ENCODE data around the gene GASK1A. TPM values are rescaled to one million over a fixed set of nuclear protein-coding genes. Genes with fewer than 3 reads are reported as not detected.
"Not testable (repeated sequence)": the region's sequence is repeated elsewhere in the genome, so short reads cannot be mapped to it uniquely, and the experiment has no call there.

Gene GASK1A
- total RNA-seq, 4 donors from 2014 or later = 2.6 to 9.5 (median 8.8) TPM

- intact Hi-C loops (cut with DNase I) = no loop called here
- H3K27ac ChIP-seq = no peak overlapping the region
- 84 to 100% methylated on average over 2 of the region's 2 CpGs for WGBS, 2 donors
- H3K9me3 ChIP-seq = no peaks in the 10 kb centered on the region
- no peaks in the 10 kb centered on the region for H3K36me3 ChIP-seq
- H3K27me3 ChIP-seq = no peaks in the 10 kb centered on the region
- no peak overlapping the region for H3K4me3 ChIP-seq (replicated peaks in 1 of 3)
- H3K4me1 ChIP-seq = no peaks in the 10 kb centered on the region
- DNase-seq = no peak
- TF ChIP-seq POLR2A (IDR thresholded peaks at IDR 0.05) (no peak), CTCF (IDR thresholded peaks at IDR 0.05) (no peak)
Observed at GRCh38 chr3:43043793-43044192, 64.7 kb downstream of the GASK1A start.

GRCh38 chr3:43045079-43045478 lies 66.0 kb downstream of the GASK1A start:
- intact Hi-C loops (cut with DNase I); H3K27ac ChIP-seq; H3K4me3 ChIP-seq (replicated peaks in 1 of 3); DNase-seq; H3K27me3 ChIP-seq; H3K9me3 ChIP-seq; H3K4me1 ChIP-seq; H3K36me3 ChIP-seq: not testable (repeated sequence)

- TF ChIP-seq POLR2A (IDR thresholded peaks at IDR 0.05) = no peak
- TF ChIP-seq CTCF (IDR thresholded peaks at IDR 0.05) = no peak
- Histone ChIP-seq H3K9me3 (no peaks in the 10 kb centered on the region), H3K36me3 (no peaks in the 10 kb centered on the region), H3K27me3 (no peaks in the 10 kb centered on the region), H3K4me1 (no peaks in the 10 kb centered on the region), H3K27ac (no peak overlapping the region), H3K4me3 (replicated peaks in 1 of 3) (no peak overlapping the region)
- intact Hi-C loops (cut with DNase I) = no loop called here
- no peak for DNase-seq
- WGBS, 2 donors = 33 to 57% methylated on average over 1 of the region's 1 CpG
Observed at GRCh38 chr3:43046583-43046982, 67.5 kb downstream of the GASK1A start.

GRCh38 chr3:43048470-43048869 lies 69.4 kb downstream of the GASK1A start:
- no peak for DNase-seq
- H3K27ac ChIP-seq = no peak overlapping the region
- TF ChIP-seq POLR2A (IDR thresholded peaks at IDR 0.05) (no peak), CTCF (IDR thresholded peaks at IDR 0.05) (no peak)
- no peaks in the 10 kb centered on the region for H3K4me1 ChIP-seq
- H3K27me3 ChIP-seq = no peaks in the 10 kb centered on the region
- H3K36me3 ChIP-seq = no peaks in the 10 kb centered on the region
- intact Hi-C loops (cut with DNase I) = no loop called here
- H3K4me3 ChIP-seq (replicated peaks in 1 of 3) = no peak overlapping the region
- H3K9me3 ChIP-seq = no peaks in the 10 kb centered on the region

GRCh38 chr3:43053291-43053690 lies 74.2 kb downstream of the GASK1A start:
- H3K27ac ChIP-seq = no peak overlapping the region
- no peaks in the 10 kb centered on the region for H3K4me1 ChIP-seq
- WGBS, 2 donors = 98 to 99% methylated on average over 9 to 12 of the region's 12 CpGs
- H3K4me3 ChIP-seq (replicated peaks in 1 of 3) = no peak overlapping the region
- no peaks in the 10 kb centered on the region for H3K36me3 ChIP-seq
- H3K27me3 ChIP-seq = no peaks in the 10 kb centered on the region
- no peaks in the 10 kb centered on the region for H3K9me3 ChIP-seq
- no peak for TF ChIP-seq CTCF (IDR thresholded peaks at IDR 0.05)
- TF ChIP-seq POLR2A (IDR thresholded peaks at IDR 0.05) = no peak
- intact Hi-C loops (cut with DNase I) = no loop called here
- no peak for DNase-seq

- Histone ChIP-seq H3K27me3 (no peaks in the 10 kb centered on the region), H3K4me3 (replicated peaks in 1 of 3) (no peak overlapping the region), H3K27ac (no peak overlapping the region), H3K4me1 (no peaks in the 10 kb centered on the region), H3K9me3 (no peaks in the 10 kb centered on the region), H3K36me3 (no peaks in the 10 kb centered on the region)
- TF ChIP-seq POLR2A (IDR thresholded peaks at IDR 0.05) (no peak), CTCF (IDR thresholded peaks at IDR 0.05) (no peak)
- intact Hi-C loops (cut with DNase I) = no loop called here
- DNase-seq = no peak
- WGBS, 2 donors = 89 to 92% methylated on average over 4 to 5 of the region's 5 CpGs
Observed at GRCh38 chr3:43054754-43055153, 75.6 kb downstream of the GASK1A start.
